ENCODE measurements around the gene DGKQ.

GRCh38 chr4:948936-949300 lies 24.5 kb downstream of the DGKQ start:
- TF ChIP-seq POLR2AphosphoS5 (IDR thresholded peaks at IDR 0.05; ENCODE audit: low read depth, low read length) (no peak), RAD21 (IDR thresholded peaks at IDR 0.05; ENCODE audit: low read depth) (no peak), REST (IDR thresholded peaks at IDR 0.05; ENCODE audit: low read depth) (no peak), YY1 (IDR thresholded peaks at IDR 0.05; ENCODE audit: extremely low read depth, insufficient replicate concordance, low read depth, low read length) (no peak), CTCF (IDR thresholded peaks at IDR 0.05 in 2 of 3, conservative IDR thresholded peaks at IDR 0.05 in 1 of 3; ENCODE audit: borderline replicate concordance in 1 of 3, insufficient read depth in 1 of 3, low read depth in 2 of 3, low read length in 2 of 3) (no peak), POLR2A (IDR thresholded peaks at IDR 0.05; ENCODE audit: borderline replicate concordance, extremely low read depth, insufficient read depth, insufficient read length) (no peak), EZH2 (IDR thresholded peaks at IDR 0.05) (no peak), ZFX (IDR thresholded peaks at IDR 0.05) (no peak), EZH2phosphoT487 (IDR thresholded peaks at IDR 0.05; ENCODE audit: borderline replicate concordance) (no peak), MAX (IDR thresholded peaks at IDR 0.05) (no peak), ATF3 (IDR thresholded peaks at IDR 0.05) (no peak)
